ENCODE results near the gene CNOT10.
A peak's percentile ranks its signal among the peaks of the same experiment; 100 is the strongest.

The CNOT10 gene

GRCh38 chr3:32675164-32675563, 9.8 kb upstream of the CNOT10 start:
- no peak for TF ChIP-seq CTCF (IDR thresholded peaks at IDR 0.05; ENCODE audit: low read depth, low read length, missing control alignments)
- DNase-seq (ENCODE audit: low read depth): no peak
- no peak overlapping the region for H3K4me3 ChIP-seq (ENCODE audit: low read depth, low read length)

- DNase-seq (ENCODE audit: low read depth): no peak
- H3K4me3 ChIP-seq (ENCODE audit: low read depth, low read length): no peak overlapping the region
- TF ChIP-seq CTCF (IDR thresholded peaks at IDR 0.05; ENCODE audit: low read depth, low read length, missing control alignments): no peak
Observed at GRCh38 chr3:32675650-32676049, 9.3 kb upstream of the CNOT10 start.

GRCh38 chr3:32681811-32682210, 3.2 kb upstream of the CNOT10 start:
- no peak overlapping the region for H3K4me3 ChIP-seq (ENCODE audit: low read depth, low read length)
- DNase-seq (ENCODE audit: low read depth): no peak
- TF ChIP-seq CTCF (IDR thresholded peaks at IDR 0.05; ENCODE audit: low read depth, low read length, missing control alignments): no peak

- H3K4me3 ChIP-seq (ENCODE audit: low read depth, low read length): peak overlapping the region; percentile 84
- no peak for TF ChIP-seq CTCF (IDR thresholded peaks at IDR 0.05; ENCODE audit: low read depth, low read length, missing control alignments)
- no peak for DNase-seq (ENCODE audit: low read depth)
Observed at GRCh38 chr3:32684029-32684799, 774 bp upstream of the CNOT10 start.

- no peak for TF ChIP-seq CTCF (IDR thresholded peaks at IDR 0.05; ENCODE audit: low read depth, low read length, missing control alignments)
Observed at GRCh38 chr3:32685543-32686185, 676 bp downstream of the CNOT10 start.

GRCh38 chr3:32686713-32687112, 1.7 kb downstream of the CNOT10 start:
- no peak for TF ChIP-seq CTCF (IDR thresholded peaks at IDR 0.05; ENCODE audit: low read depth, low read length, missing control alignments)
- no peak for DNase-seq (ENCODE audit: low read depth)
- peak overlapping the region; percentile 84 for H3K4me3 ChIP-seq (ENCODE audit: low read depth, low read length)

More at GRCh38 chr3:32685543-32686185, 676 bp downstream of the CNOT10 start:
- peak; percentile 12 for DNase-seq (ENCODE audit: low read depth)
- peak overlapping the region; percentile 84 for H3K4me3 ChIP-seq (ENCODE audit: low read depth, low read length)
